GM21515 (cell line): Measurements from ENCODE around the gene CNGA3.

Source experiments
- ATAC-seq: cut with Tn5 transposase; IDR thresholded peaks from one replicate; pipeline ENCODE4 v1.9.1; 2021; ENCODE audit not compliant: unreplicated experiment

Gene CNGA3

GRCh38 chr2:98327776-98328175 lies 18.5 kb upstream of the CNGA3 start:
- ATAC-seq, result no peak

GRCh38 chr2:98329549-98329948 lies 16.7 kb upstream of the CNGA3 start:
- ATAC-seq, result no peak

- no peak for ATAC-seq
Measured at GRCh38 chr2:98332989-98333388, 13.3 kb upstream of the CNGA3 start.

- no peak for ATAC-seq
Measured at GRCh38 chr2:98333922-98334321, 12.3 kb upstream of the CNGA3 start.

- ATAC-seq, result no peak
Measured at GRCh38 chr2:98334439-98335078, 11.7 kb upstream of the CNGA3 start.

GRCh38 chr2:98335271-98335670 lies 11.0 kb upstream of the CNGA3 start:
- no peak for ATAC-seq

GRCh38 chr2:98341241-98341640 lies 5.0 kb upstream of the CNGA3 start:
- ATAC-seq, result no peak

- ATAC-seq, result no peak
Measured at GRCh38 chr2:98343285-98343684, 3.0 kb upstream of the CNGA3 start.

GRCh38 chr2:98347298-98348065 lies 1.2 kb downstream of the CNGA3 start:
- no peak for ATAC-seq

- ATAC-seq, result no peak
Measured at GRCh38 chr2:98348066-98348561, 1.9 kb downstream of the CNGA3 start.

- no peak for ATAC-seq
Measured at GRCh38 chr2:98350411-98350810, 4.2 kb downstream of the CNGA3 start.

GRCh38 chr2:98355881-98356280 lies 9.6 kb downstream of the CNGA3 start:
- ATAC-seq, result no peak

GRCh38 chr2:98356729-98357128 lies 10.5 kb downstream of the CNGA3 start:
- no peak for ATAC-seq

- ATAC-seq, result no peak
Measured at GRCh38 chr2:98357849-98358248, 11.6 kb downstream of the CNGA3 start.

- ATAC-seq, result no peak
Measured at GRCh38 chr2:98359986-98360385, 13.7 kb downstream of the CNGA3 start.

- ATAC-seq, result no peak
Measured at GRCh38 chr2:98367721-98368120, 21.5 kb downstream of the CNGA3 start.

- no peak for ATAC-seq
Measured at GRCh38 chr2:98369710-98370239, 23.5 kb downstream of the CNGA3 start.

GRCh38 chr2:98372121-98372520 lies 25.9 kb downstream of the CNGA3 start:
- no peak for ATAC-seq

GRCh38 chr2:98372579-98372978 lies 26.3 kb downstream of the CNGA3 start:
- ATAC-seq, result no peak

GRCh38 chr2:98374286-98374685 lies 28.0 kb downstream of the CNGA3 start:
- ATAC-seq, result no peak

GRCh38 chr2:98374958-98375570 lies 28.8 kb downstream of the CNGA3 start:
- no peak for ATAC-seq
